Activated CD8-positive, alpha-beta memory T cell treated with anti-CD3 and anti-CD28 coated beads for 1 hour (primary cell): ENCODE data around the gene RAD51B.
"Not testable (repeated sequence)": the region's sequence is repeated elsewhere in the genome, so short reads cannot be mapped to it uniquely, and the experiment has no call there.

Source experiments
- DNase-seq, 2 donors: peaks; one replicate each; pipeline ENCODE4 v3.0.0-alpha.2; 2020; ENCODE audit warnings: low read depth in 1 of 2; ENCODE audit errors: extremely low read depth in 1 of 2

RAD51B gene

DNA sequence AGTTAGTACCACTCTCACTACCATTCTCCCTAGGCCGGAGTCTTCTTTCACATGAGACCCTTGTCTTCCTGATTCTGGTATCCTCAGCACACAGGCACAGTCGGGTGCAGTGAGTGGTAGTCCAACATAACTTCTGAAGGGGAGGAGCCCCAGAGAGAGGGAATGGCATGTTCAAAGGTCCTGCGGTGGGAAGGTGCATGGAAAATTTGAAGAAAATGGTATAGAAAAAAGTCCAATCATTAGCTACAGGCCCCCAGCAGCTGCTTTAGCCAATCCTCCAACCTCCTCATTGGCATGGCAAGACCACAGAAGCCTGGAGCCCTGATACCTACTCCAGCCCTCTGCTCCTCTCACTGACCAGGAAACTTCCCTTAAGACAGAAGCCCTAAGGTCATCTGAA is 876.7 kb downstream of the RAD51B start:
- no peak for DNase-seq

DNA sequence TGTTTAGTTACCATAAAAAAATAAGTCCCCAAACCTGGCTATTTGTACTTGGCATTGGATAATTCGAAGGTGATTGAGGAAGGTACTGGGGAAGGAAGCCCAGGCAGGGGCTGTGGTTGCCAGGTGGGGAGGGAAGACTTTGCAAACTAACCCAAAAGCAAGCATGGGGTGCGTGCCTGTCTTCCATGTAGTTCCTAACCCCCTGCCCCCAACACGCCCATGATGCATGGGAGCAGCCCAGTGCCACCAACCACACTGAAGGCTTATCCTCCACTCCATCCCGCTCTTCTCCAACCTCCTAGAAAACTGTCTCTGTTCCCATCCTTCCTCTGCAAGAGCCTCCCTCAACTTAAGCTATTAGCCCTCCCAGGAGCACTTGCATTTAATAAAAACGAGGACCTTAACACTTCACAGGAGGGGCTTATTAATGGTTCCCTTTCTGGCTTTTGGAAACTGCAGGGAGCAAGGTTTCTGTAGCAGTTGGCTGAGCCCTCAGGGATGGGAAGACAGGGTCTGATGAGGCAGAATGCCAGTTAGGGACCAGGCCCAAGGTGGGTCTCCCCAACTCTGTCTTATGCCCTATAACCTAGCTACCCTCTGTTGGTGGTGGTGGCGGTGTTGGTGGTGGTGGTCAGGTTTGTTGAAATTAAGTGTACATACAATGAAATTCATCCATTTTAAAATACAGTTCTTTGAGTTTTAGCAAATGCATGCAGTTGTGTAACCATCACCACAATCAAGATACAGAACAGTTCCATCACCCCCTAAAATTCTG is 877.3 kb downstream of the RAD51B start:
- DNase-seq, result no peak

DNA sequence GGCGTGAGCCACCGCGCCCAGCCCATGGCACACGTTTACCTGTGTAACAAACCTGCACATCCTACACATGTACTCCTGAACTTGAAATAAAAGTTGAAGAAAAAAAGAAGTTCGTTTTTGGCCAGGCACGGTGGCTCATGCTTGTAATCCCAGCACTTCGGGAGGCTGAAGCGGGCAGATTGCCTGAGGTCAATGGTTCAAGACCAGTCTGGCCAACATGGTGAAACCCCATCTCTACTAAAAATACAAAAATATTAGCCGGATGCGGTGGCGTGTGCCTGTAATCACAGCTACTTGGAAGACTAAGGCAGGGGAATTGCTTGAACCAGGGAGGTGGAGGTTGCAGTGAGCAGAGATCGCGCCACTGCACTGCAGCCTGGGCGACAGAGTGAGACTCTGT is 879.2 kb downstream of the RAD51B start:
- not testable (repeated sequence) for DNase-seq

- no peak for DNase-seq
Measured at GRCh38 chr14:68701001-68701741, 881.6 kb downstream of the RAD51B start.

GRCh38 chr14:68702135-68702534 is 882.6 kb downstream of the RAD51B start:
- DNase-seq, result no peak

DNA sequence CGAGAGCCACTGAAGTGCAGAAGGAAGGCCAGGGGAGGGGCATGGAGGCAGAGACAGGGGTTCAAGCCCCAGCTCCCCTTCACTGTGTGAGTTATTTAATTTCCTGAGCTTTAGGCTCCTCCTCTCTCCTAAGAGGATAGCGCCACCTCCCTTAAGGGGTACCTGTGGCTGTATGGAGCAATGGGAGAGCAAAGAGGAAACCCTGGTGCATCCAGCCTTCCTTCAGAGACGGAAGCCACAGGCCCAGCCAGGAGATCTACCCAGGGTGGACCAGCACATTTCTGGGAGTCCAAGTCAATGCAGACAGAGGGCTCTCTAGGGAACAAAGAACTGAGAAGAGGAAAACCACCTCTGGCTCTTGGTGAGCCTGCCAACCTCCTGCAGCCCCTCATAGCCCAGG is 883.0 kb downstream of the RAD51B start:
- DNase-seq, result no peak

DNA sequence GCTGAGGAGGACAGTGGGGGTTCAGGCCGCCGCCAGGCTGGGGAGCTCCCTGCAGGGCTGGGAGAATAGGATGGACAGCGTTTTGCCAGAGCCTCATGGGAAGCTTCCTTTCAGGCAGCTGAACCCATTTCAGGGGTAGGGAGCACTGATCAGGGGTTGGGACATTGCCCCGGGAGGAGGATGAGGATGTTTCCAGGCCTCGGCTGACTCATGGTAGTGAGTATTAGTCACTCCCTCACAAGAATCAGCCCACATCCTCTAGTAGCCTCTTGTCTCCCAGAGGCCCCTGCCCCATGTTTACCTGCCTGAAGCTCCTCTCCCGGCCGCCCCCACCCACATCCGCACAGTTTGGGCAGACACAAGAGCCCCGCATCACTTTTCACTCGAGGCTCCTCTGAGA is 883.5 kb downstream of the RAD51B start:
- no peak for DNase-seq

GRCh38 chr14:68704736-68705720 is 885.4 kb downstream of the RAD51B start:
- no peak for DNase-seq

DNA sequence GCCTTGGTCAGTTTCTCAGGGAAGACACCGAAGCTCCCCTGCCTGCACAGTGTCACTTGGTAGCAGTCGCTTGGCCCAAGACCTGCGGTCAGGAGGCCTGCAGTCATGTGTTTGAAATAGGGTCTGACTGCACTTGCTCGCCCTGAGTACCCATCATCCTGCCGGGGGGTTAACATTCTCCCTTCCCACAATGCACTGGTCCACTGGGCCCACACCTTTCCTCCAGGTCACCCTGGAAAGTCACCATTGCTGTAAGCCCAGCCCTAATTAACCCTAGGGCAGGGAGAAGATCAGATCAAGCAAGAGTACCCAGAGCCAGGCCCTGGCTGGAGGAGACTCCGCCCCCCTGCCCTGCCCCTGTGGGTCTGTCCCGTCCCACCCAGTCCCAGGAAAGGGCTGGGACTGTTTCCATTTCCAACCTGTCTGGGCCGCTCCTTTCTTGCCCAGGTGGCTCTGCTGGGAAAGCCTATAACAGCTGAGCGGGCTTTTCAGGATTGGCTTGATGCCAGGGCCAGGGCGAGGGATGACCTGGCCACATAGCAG is 886.2 kb downstream of the RAD51B start:
- no peak for DNase-seq

GRCh38 chr14:68707482-68707881 is 887.9 kb downstream of the RAD51B start:
- no peak for DNase-seq

- no peak for DNase-seq
Measured at GRCh38 chr14:68708343-68708742, 888.8 kb downstream of the RAD51B start.

- no peak for DNase-seq
Measured at GRCh38 chr14:68709007-68709406, 889.4 kb downstream of the RAD51B start.

DNA sequence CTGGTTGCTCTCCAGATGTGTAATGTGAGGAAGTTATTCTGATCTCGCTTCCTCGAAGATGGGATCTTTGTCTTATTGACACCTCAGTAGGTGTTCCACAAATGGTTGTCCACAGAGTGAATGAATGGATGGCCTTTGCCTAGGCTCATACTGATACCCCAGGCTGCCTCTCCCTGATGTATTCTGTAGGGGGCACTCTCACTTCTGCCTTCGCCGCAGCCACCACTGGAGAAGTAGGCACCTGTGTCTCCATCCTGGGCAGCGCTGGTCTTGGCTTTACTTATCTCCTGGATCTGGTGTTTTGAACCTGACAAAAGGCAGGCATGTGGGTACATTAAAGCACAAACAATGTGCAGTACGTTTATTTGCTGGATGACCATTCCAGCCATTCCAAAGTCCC is 891.2 kb downstream of the RAD51B start:
- DNase-seq, result no peak

- DNase-seq, result no peak
Measured at GRCh38 chr14:68711561-68712309, 892.2 kb downstream of the RAD51B start.

DNA sequence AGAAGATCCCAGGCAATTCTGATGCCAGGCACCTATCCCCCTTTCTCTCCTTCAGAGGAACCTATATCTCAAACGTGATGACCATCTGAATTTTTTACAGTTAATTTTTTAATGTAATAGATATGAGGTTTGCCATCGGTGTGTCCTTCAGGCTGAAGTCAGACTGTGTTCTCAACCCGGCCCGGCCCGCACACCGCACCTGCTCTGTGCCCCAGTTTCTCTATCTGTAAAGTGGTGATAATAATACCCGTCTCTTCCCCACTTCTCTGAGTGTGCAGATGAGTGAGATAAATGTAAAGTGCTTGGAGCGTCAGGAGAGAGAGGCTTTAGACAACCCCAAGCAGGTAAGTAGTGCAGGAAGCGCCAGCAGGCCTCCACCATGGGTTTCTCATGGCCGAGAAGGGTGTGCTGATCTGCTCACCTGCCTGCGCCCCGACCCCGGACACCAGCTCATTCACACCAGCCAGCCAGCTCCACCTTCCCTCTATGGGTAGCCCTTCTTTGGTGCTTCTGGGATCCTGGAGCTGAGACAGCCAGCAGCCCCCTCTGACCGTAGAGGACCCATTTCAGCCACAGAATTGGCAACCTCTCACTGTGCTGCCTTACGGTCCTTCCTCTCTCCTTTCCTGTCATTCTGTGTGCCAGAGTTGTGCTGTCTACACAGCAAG is 893.3 kb downstream of the RAD51B start:
- DNase-seq, result no peak

GRCh38 chr14:68713782-68714181 is 894.2 kb downstream of the RAD51B start:
- no peak for DNase-seq

DNA sequence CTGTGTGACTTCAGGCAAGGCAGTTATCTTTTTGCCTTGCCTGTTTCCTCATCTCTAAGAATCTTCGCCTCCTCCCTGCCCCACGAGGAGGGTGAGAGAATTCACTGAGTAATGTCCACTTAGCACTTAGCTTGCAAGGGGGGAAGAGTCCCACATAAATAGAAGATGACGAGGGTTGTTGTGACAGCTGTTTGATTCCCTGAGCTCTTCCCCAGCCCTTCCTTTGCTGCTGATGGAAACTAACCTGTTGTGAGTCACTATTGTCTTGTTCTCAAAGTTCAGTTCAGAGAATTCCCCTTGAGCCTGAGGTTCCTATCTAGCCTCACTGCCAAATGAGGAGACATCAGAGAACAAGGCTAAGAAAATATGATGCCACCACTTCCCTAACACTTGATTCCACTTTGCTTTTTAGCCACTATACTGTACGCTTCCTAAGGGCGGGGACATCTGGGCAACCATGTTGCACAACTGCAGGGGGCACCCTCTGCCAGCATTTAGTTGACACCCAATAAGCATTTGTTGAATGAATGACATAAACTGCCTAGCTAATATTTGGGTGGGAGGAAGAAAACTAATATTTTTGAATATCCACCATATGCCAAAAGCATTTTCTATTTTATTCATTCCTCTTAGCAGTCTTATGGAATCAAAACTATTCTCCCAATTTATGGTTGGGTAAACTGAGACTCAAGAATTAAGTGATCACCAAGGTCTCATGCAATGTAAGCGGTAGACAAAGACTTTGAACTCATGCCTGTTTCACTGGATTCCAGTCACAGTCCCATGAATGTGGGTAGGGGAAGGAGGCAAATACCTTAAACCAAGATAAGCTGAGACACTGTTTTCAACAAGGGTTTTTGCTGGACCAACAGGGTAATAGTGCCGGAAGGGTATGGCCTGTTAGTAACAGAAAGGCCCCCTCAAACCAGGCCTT is 895.7 kb downstream of the RAD51B start:
- no peak for DNase-seq

DNA sequence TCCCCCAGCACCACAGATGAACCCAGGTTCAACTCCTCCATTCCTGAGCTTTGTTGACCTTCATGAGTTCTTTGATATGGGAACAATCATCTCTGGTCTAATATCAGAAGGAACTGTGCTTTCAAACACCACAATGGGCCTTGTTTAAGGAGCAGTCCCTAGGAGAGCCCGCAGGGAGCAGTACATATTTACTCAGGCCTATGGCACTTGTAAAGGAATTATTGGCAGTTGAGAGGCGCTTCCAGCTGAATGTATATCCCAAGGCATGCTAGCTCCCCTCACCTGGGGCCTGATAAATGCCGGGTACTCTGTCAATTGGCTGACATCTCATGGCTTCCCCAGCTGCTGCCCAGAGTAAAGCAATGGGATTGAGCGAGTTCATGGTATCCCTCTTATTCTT is 897.1 kb downstream of the RAD51B start:
- no peak for DNase-seq
